Esophagus muscularis mucosa (tissue), 4 donors: ENCODE data around the gene SCARF2. TPM values are rescaled to one million over a fixed set of nuclear protein-coding genes. Genes with fewer than 3 reads are reported as not detected.
"Not testable (repeated sequence)": the region's sequence is repeated elsewhere in the genome, so short reads cannot be mapped to it uniquely, and the experiment has no call there.

Experiments
- DNase-seq: peaks from one replicate; pipeline ENCODE4 v3.0.0-alpha.2; 2017; ENCODE audit errors: extremely low spot score
- H3K27ac ChIP-seq, 4 donors: fragments of 200-600 bp; sonication (generic); replicated peaks in 1 of 4; 1 replicate in 3 of 4; 2 replicates in 1 of 4; pipeline ENCODE4 v1.5.1; 2016 to 2019; ENCODE audit warnings: mild to moderate bottlenecking in 1 of 4
- H3K27me3 ChIP-seq, 4 donors: fragments of 200-600 bp; sonication (generic); one replicate each; pipeline versions ENCODE4 v1.5.1 to v1.6.0; 2016 to 2019
- H3K36me3 ChIP-seq, 4 donors: fragments of 200-600 bp; sonication (generic); one replicate each; pipeline ENCODE4 v1.5.1; 2016 to 2019
- H3K4me1 ChIP-seq, 4 donors: fragments of 200-600 bp; sonication (generic); one replicate each; pipeline ENCODE4 v1.5.1; 2016 to 2019
- H3K4me3 ChIP-seq, 4 donors: fragments of 200-600 bp; sonication (generic); 1 replicate in 2 of 4; 2 replicates in 2 of 4; pipeline ENCODE4 v1.5.1; 2016 to 2019; ENCODE audit warnings: mild to moderate bottlenecking in 4 of 4, moderate library complexity in 1 of 4
- H3K9me3 ChIP-seq, 4 donors: fragments of 200-600 bp; sonication (generic); 1 replicate in 3 of 4; 2 replicates in 1 of 4; pipeline ENCODE4 v1.5.1; 2016 to 2019
- CTCF ChIP-seq, 3 experiments: fragments of 200-600 bp in 2 of 3; fragments of 450-650 bp in 1 of 3; sonication (generic) in 2 of 3; IDR thresholded peaks; one replicate each; pipeline ENCODE4 v1.5.1; 2017 to 2019; ENCODE audit warnings: antibody characterized with exemption in 3 of 3, mild to moderate bottlenecking in 2 of 3, moderate library complexity in 1 of 3
- EP300 ChIP-seq: sonication (generic); formaldehyde crosslinking; IDR thresholded peaks from one replicate; pipeline ENCODE4 v1.6.1; 2017; ENCODE audit warnings: antibody characterized with exemption
- POLR2A ChIP-seq: fragments of 450-650 bp; IDR thresholded peaks from one replicate; pipeline ENCODE4 v1.6.1; 2017; ENCODE audit warnings: antibody characterized with exemption, moderate library complexity, mild to moderate bottlenecking, low read depth
- POLR2AphosphoS5 ChIP-seq, 2 donors: sonication (generic); formaldehyde crosslinking; IDR thresholded peaks; one replicate each; pipeline ENCODE4 v1.6.1; 2017; ENCODE audit warnings: antibody characterized with exemption in 2 of 2
- WGBS: methylation state at CpG from one replicate; pipeline ENCODE4 v1.1.5; 2018; 5-methylcytosine and 5-hydroxymethylcytosine counted together
- intact Hi-C: fragments of 100-400 bp; cut with DNase I; formaldehyde crosslinking; loops from one replicate; pipeline ENCODE4 v1.15.1; 2023
- total RNA-seq, 4 donors: library from RNA; depleted of rRNA; stranded (reverse); fragments of >200 nt; gene quantifications; one replicate each; pipeline versions ENCODE4 v1.1.0 to v1.2.1, GENCODE V29; 2016

The SCARF2 gene
- total RNA-seq, 4 donors from 2014 or later: 14.5 to 31.6 (median 22.2) TPM

GRCh38 chr22:20479612-20480196 lies 42.1 kb upstream of the SCARF2 start:
- no peak overlapping the region for H3K27ac ChIP-seq
- H3K36me3 ChIP-seq: peaks cover 0 to 14% (median 10%) of the 10 kb centered on the region in 4 donors
- no peak overlapping the region for H3K4me3 ChIP-seq
- H3K27me3 ChIP-seq: no peaks in the 10 kb centered on the region
- no peaks in the 10 kb centered on the region for H3K9me3 ChIP-seq
- DNase-seq: no peak
- WGBS: 100% methylated on average over 1 of the region's 1 CpG
- peaks cover 0 to 8% (median 5%) of the 10 kb centered on the region in 4 donors for H3K4me1 ChIP-seq
- intact Hi-C loops: no loop called here
- TF ChIP-seq POLR2AphosphoS5 (IDR thresholded peaks at IDR 0.05) (no peak), POLR2A (no peak), EP300 (no peak), CTCF (IDR thresholded peaks at IDR 0.05) (no peak)

- H3K4me1 ChIP-seq, H3K27me3 ChIP-seq, DNase-seq, H3K4me3 ChIP-seq, H3K9me3 ChIP-seq, H3K36me3 ChIP-seq, H3K27ac ChIP-seq, intact Hi-C loops: not testable (repeated sequence)
- WGBS: 96% methylated on average over 6 of the region's 6 CpGs
These were observed 40.4 kb upstream of the SCARF2 start for GRCh38 chr22:20478059-20478458.

- H3K4me1 ChIP-seq, H3K4me3 ChIP-seq, H3K27ac ChIP-seq, H3K9me3 ChIP-seq, intact Hi-C loops, H3K27me3 ChIP-seq, DNase-seq: not testable (repeated sequence)
- peaks cover 4 to 13% (median 8%) of the 10 kb centered on the region in 4 donors for H3K36me3 ChIP-seq
- 94% methylated on average over 12 of the region's 12 CpGs for WGBS
These were observed 37.9 kb upstream of the SCARF2 start for GRCh38 chr22:20475569-20475968.

- Histone ChIP-seq H3K4me1 (peaks cover 0 to 8% (median 5%) of the 10 kb centered on the region in 4 donors), H3K27me3 (no peaks in the 10 kb centered on the region), H3K27ac (no peak overlapping the region), H3K4me3 (no peak overlapping the region), H3K36me3 (peaks cover 4 to 18% (median 12%) of the 10 kb centered on the region in 4 donors), H3K9me3 (no peaks in the 10 kb centered on the region)
- 100% methylated on average over 4 of the region's 4 CpGs for WGBS
- TF ChIP-seq EP300: no peak
- TF ChIP-seq POLR2AphosphoS5 (IDR thresholded peaks at IDR 0.05): no peak
- TF ChIP-seq CTCF (IDR thresholded peaks at IDR 0.05): no peak
- intact Hi-C loops: no loop called here
- DNase-seq: no peak
These were observed 37.5 kb upstream of the SCARF2 start for GRCh38 chr22:20475115-20475436.

- Histone ChIP-seq H3K27me3 (no peaks in the 10 kb centered on the region), H3K27ac (no peak overlapping the region), H3K4me1 (peaks cover 0 to 8% (median 5%) of the 10 kb centered on the region in 4 donors), H3K4me3 (no peak overlapping the region), H3K9me3 (no peaks in the 10 kb centered on the region), H3K36me3 (peaks cover 4 to 40% (median 23%) of the 10 kb centered on the region in 4 donors)
- DNase-seq: no peak
- intact Hi-C loops: no loop called here
- TF ChIP-seq POLR2A: no peak
- no peak for TF ChIP-seq CTCF (IDR thresholded peaks at IDR 0.05)
- TF ChIP-seq POLR2AphosphoS5 (IDR thresholded peaks at IDR 0.05): no peak
- no peak for TF ChIP-seq EP300
- 87% methylated on average over 11 of the region's 11 CpGs for WGBS
These were observed 35.2 kb upstream of the SCARF2 start for GRCh38 chr22:20472629-20473442.
